Middle frontal gyrus (tissue), 1 donor: Measurements from ENCODE around the gene ALOXE3.
A peak's percentile ranks its signal among the peaks of the same experiment; 100 is the strongest.
"Not testable (repeated sequence)": the region's sequence is repeated elsewhere in the genome, so short reads cannot be mapped to it uniquely, and the experiment has no call there.

Source experiments
- DNase-seq: peaks from one replicate; pipeline ENCODE4 v3.0.0-alpha.2; 2015; ENCODE audit warnings: low spot score; ENCODE audit errors: extremely low spot score

The ALOXE3 gene

GRCh38 chr17:8096541-8096940 is 21.8 kb downstream of the ALOXE3 start:
- DNase-seq: no peak

DNA sequence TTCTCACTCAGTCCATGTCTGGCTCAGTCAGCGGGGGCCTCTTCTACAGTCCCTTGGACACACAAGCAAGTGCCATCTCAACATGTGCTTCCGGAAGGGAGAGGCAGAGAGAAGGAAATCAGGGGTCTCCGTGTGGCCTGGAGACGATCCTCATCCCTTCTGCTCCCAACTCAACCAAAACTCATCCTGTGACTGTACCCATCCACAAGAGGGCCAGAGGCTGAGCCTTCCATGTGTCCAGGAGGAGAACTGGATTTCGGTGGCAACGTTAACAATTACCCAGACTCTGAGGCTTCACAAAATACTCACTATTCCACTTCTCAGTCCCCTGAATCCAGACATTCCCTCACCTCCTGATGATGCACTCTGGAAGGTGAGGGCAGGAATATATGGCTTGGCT is 23.0 kb downstream of the ALOXE3 start:
- DNase-seq: no peak

DNA sequence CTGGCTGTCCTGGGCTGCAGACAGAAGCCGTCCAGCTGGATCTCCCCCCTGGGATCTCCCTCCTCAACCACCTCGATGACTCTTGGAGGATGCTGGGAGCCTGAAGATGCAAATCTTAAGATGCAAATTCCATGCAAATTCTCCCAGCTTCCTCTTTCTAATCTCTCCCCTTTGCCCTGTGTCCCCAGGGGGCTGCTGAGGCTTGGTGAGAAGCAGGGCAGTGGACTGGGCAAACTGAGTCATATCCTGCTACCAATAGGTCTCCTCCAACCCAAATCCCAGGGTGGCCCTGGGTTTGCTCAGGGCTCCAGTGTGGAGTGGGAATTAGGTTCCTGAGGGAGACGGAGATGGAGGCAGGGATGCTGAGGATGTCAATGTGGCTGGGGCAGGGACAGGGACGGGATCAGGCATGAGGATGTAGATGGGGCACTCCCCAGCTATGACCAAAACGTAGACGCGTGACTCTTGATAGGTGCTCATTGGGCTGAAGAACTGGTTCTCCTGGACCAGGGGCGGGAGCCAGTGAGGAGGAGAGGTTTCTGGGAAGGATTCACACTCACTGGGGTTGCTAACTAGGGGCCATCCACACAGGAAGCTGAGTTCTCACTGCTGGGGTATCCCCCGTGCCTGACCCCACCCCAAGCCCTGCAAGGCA is 27.2 kb downstream of the ALOXE3 start:
- no peak for DNase-seq

DNA sequence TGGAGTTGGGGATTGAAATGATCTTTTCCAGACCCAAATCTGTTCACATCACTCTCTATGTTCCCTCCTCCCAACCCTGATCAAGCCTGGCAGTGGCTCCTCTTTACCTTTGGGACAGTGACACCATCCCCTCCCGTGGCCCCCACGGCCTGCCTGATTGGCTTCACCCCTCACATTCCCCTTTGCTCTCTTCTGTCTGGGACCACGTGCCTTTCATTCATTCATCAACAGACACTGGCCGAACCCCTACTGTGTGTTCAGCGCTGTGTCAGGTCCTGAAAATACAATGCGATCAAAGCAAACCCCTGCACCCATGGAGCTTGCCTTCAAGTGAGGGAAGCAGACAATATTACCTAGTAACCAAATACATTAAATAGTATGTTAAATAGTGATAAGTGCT is 28.6 kb downstream of the ALOXE3 start:
- DNase-seq: no peak

- no peak for DNase-seq
These were observed 30.4 kb downstream of the ALOXE3 start for GRCh38 chr17:8087952-8088230.

GRCh38 chr17:8087075-8087951 is 31.0 kb downstream of the ALOXE3 start, which contains the start of gene ALOX12B:
TSS of gene ALOX12B (minus strand) at chr17:8087716. CDS start at chr17:8087442, 274 bp downstream.
- DNase-seq: no peak

GRCh38 chr17:8084250-8084649 is 34.1 kb downstream of the ALOXE3 start:
- DNase-seq: no peak

GRCh38 chr17:8082292-8082691 is 36.0 kb downstream of the ALOXE3 start:
- no peak for DNase-seq

GRCh38 chr17:8081876-8082275 is 36.4 kb downstream of the ALOXE3 start:
- DNase-seq: no peak

- DNase-seq: no peak
These were observed 37.5 kb downstream of the ALOXE3 start for GRCh38 chr17:8080799-8081219.

DNA sequence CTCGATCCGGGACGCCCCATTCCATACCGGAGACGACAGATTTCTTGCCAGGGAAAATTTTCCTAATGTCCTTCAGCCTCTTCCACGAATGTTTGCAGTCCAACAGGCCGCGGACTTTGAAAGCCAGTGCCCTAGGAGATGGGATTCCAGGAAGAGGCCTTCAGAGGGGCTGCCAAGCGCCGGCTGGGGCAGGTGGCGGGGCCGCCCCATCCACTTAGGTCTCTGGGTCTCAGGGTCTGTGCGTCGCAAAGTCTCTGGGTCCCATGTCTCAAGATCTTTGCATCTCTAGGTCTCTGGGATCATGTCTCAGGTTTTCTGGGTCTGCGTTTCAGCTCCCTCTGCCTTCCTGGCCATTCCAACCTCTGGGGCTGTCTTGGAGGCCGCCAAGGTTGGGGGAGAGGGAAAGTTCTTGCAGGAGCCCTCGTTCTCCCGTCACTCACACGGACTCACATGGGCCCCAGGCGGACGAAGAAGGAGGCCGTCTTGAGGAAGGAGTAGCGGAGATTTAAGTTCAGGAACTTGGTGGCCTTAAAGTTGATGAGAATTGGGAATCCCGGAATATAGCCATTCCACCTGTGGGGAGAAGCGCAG is 38.0 kb downstream of the ALOXE3 start:
- no peak for DNase-seq

- peak; percentile 24 for DNase-seq
These were observed 38.8 kb downstream of the ALOXE3 start for GRCh38 chr17:8079291-8080207.

DNA sequence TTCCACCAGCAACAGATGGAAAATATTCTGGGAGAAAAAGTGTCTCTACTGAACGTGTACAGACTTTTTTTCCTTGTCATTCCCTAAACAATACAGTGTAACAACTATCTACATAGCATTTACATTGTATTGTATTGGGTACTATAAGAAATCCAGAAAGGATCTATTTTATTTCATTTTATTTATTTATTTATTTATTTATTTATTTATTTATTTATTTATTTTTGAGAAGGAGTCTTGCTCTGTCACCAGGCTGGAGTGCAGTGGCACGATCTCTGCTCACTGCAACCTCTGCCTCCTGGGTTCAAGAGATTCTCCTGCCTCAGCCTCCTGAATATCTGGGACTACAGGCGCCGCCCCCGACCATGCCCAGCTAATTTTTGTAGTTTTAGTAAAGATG is 40.4 kb downstream of the ALOXE3 start:
- DNase-seq: not testable (repeated sequence)

GRCh38 chr17:8076502-8077266 is 41.6 kb downstream of the ALOXE3 start:
- DNase-seq: no peak

GRCh38 chr17:8075574-8076342 is 42.6 kb downstream of the ALOXE3 start:
- DNase-seq: no peak

DNA sequence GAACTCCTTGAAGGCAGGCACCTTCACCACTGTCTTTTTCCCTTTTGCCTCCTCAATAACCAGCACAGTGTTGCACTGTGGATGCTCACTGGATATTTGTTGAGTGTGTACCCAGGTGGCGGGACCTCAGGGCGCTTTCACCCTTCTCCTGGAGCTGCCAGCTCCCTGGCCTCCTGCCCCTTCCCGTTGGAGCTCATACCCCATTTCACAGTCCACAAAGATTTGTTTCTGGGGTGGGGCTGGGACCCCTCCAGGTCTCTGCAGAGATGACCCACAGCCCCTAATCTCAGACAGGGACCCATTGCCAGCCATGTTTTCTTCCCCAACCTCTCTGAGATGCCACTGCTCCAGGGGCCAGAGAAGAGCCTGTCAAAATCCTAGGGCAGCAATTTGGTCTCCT is 43.2 kb downstream of the ALOXE3 start:
- DNase-seq: no peak

DNA sequence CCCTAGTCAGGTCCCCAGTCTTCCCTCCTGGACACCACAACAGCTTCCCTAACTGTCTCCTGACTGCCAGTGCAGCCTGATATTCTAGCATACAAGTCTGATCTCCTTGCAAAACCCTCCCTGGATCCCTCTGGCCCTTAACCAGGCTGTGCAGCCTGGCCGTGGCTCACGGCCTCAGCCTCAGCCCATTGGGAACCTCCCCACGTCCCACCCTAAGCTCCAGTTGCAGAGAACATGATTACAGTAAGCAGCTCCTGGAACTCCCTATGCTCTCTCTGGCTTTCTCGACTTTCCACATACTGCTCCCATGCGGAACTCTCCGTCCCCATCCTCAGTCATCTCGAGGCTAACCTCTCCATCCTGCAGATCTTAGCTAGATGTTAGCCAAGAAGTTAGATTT is 43.8 kb downstream of the ALOXE3 start:
- no peak for DNase-seq

GRCh38 chr17:8073627-8074484 is 44.5 kb downstream of the ALOXE3 start:
- no peak for DNase-seq
